ENCODE results near the gene TMEM41B.

- TF ChIP-seq CTCF (conservative IDR thresholded peaks at IDR 0.05; ENCODE audit: low read depth, low read length) (no peak), EZH2 (IDR thresholded peaks at IDR 0.05; ENCODE audit: borderline replicate concordance, low read depth, low read length, poor library complexity, severe bottlenecking) (no peak)
These were observed 63.1 kb downstream of the TMEM41B start for GRCh38 chr11:9251311-9251710.
